SK-N-SH (cell line): Measurements from ENCODE around the gene KCNK5. TPM values are rescaled to one million over a fixed set of nuclear protein-coding genes. Genes with fewer than 3 reads are reported as not detected.

Experiments used
- CTCF ChIA-PET: fragments of 300-600, 350-600 bp; formaldehyde crosslinking; extraction: SDS; loops from one replicate; lab custom pipeline; 2021; lab: Yijun Ruan, JAX
- POLR2A ChIA-PET: fragments of 350-600 bp; sonication (Branson Sonifier 250); formaldehyde crosslinking; extraction: SDS; loops from one replicate; lab custom pipeline; 2020; ENCODE audit warnings: antibody characterized with exemption, inconsistent platforms; lab: Yijun Ruan, JAX
- DNase-seq: peaks from one replicate; pipeline ENCODE4 v3.0.0; 2012
- H2AFZ ChIP-seq: fragments of 200-600 bp; sonication (generic); 2 replicates; pipeline ENCODE4 v1.8.1; 2016; ENCODE audit warnings: antibody characterized with exemption, mild to moderate bottlenecking, low read depth
- H3F3A ChIP-seq: fragments of 200-600 bp; sonication (generic); replicated peaks from 2 replicates; pipeline ENCODE3; 2016; ENCODE audit warnings: antibody characterized with exemption, mild to moderate bottlenecking; ENCODE audit not compliant: insufficient read depth
- H3K27ac ChIP-seq, 2 experiments: fragments of 200-500 bp in 1 of 2; fragments of 200-600 bp in 1 of 2; sonication (Bioruptor generic) in 1 of 2; sonication (generic), shearing (Covaris generic) in 1 of 2; 2 replicates each; pipeline versions ENCODE4 v1.5.1 to v1.6.1; 2014 to 2016; ENCODE audit warnings: low read depth in 2 of 2, inconsistent platforms in 1 of 2, low read length in 1 of 2, mild to moderate bottlenecking in 1 of 2, mixed read lengths in 1 of 2
- H3K27me3 ChIP-seq: fragments of 200-600 bp; sonication (generic), shearing (Covaris generic); 2 replicates; pipeline ENCODE4 v1.6.1; 2016; ENCODE audit warnings: mixed run types; ENCODE audit not compliant: insufficient read depth
- H3K36me3 ChIP-seq, 2 experiments: fragments of 200-500 bp in 1 of 2; fragments of 200-600 bp in 1 of 2; sonication (Bioruptor generic) in 1 of 2; sonication (generic) in 1 of 2; replicated peaks in 1 of 2; 2 replicates each; pipeline versions ENCODE3 to v1.5.1; 2014 to 2016; ENCODE audit warnings: low read length in 1 of 2, mild to moderate bottlenecking in 1 of 2; ENCODE audit not compliant: insufficient read depth in 2 of 2, control insufficient read depth in 1 of 2
- H3K4me1 ChIP-seq, 2 experiments: fragments of 200-500 bp in 1 of 2; fragments of 200-600 bp in 1 of 2; sonication (Bioruptor generic) in 1 of 2; sonication (generic), shearing (Covaris generic) in 1 of 2; 2 replicates each; pipeline versions ENCODE4 v1.5.1 to v1.6.1; 2014 to 2016; ENCODE audit warnings: low read depth in 1 of 2, low read length in 1 of 2, mixed run types in 1 of 2; ENCODE audit not compliant: insufficient read depth in 2 of 2, control insufficient read depth in 1 of 2
- H3K4me2 ChIP-seq: fragments of 200-600 bp; sonication (generic), shearing (Covaris generic); 2 replicates; pipeline ENCODE4 v1.6.1; 2017; ENCODE audit warnings: mixed run types
- H3K4me3 ChIP-seq, 2 experiments: fragments of 200-500 bp in 1 of 2; fragments of 200-600 bp in 1 of 2; sonication (Bioruptor generic) in 1 of 2; sonication (generic), shearing (Covaris generic) in 1 of 2; 2 replicates each; pipeline versions ENCODE4 v1.5.1 to v1.8.1; 2014 to 2016; ENCODE audit warnings: low read depth in 2 of 2, inconsistent platforms in 1 of 2, low read length in 1 of 2, mild to moderate bottlenecking in 1 of 2, mixed read lengths in 1 of 2, moderate library complexity in 1 of 2
- H3K79me2 ChIP-seq: fragments of 200-600 bp; sonication (generic); 2 replicates; pipeline ENCODE4 v1.8.1; 2017; ENCODE audit warnings: mild to moderate bottlenecking; ENCODE audit not compliant: insufficient read depth
- H3K9ac ChIP-seq: fragments of 200-600 bp; sonication (generic); 2 replicates; pipeline ENCODE4 v1.6.1; 2017; ENCODE audit warnings: mixed run types
- H3K9me2 ChIP-seq: fragments of 200-600 bp; sonication (generic); 2 replicates; pipeline ENCODE4 v1.6.1; 2017; ENCODE audit warnings: mixed run types
- H3K9me3 ChIP-seq: fragments of 200-600 bp; sonication (generic); 2 replicates; pipeline ENCODE4 v1.6.1; 2017; ENCODE audit warnings: mixed run types, mild to moderate bottlenecking, moderate library complexity
- H4K20me1 ChIP-seq: fragments of 200-600 bp; sonication (generic); 2 replicates; pipeline ENCODE4 v1.6.1; 2017; ENCODE audit warnings: mild to moderate bottlenecking, mixed run types; ENCODE audit not compliant: insufficient read depth
- CHD2 ChIP-seq: fragments of 150-350 bp; IDR thresholded peaks from 2 replicates; pipeline ENCODE4 v1.6.1; 2018; ENCODE audit warnings: low read length; ENCODE audit not compliant: partially characterized antibody
- CTCF ChIP-seq: fragments of 200-600 bp; sonication (generic); IDR thresholded peaks from 2 replicates; pipeline ENCODE4 v1.6.1; 2017; ENCODE audit warnings: antibody characterized with exemption, mild to moderate bottlenecking, moderate library complexity
- ELF1 ChIP-seq: IDR thresholded peaks from 2 replicates; pipeline ENCODE4 v1.4.0; 2012
- EP300 ChIP-seq, 2 experiments: IDR thresholded peaks; 2 replicates each; pipeline versions ENCODE4 v1.4.0 to v1.6.1; 2012; ENCODE audit warnings: borderline replicate concordance in 1 of 2, low read depth in 1 of 2, low read length in 1 of 2
- GABPA ChIP-seq: IDR thresholded peaks from 2 replicates; pipeline ENCODE4 v1.4.0; 2012; ENCODE audit warnings: low read depth, mild to moderate bottlenecking
- GATA2 ChIP-seq: sonication (generic); formaldehyde crosslinking; IDR thresholded peaks from 2 replicates; pipeline ENCODE4 v1.5.0; 2020; ENCODE audit warnings: mild to moderate bottlenecking, missing genetic modification reagents
- MEF2A ChIP-seq: IDR thresholded peaks from 2 replicates; pipeline ENCODE4 v1.4.0; 2012; ENCODE audit warnings: low read depth, borderline replicate concordance
- RAD21 ChIP-seq: IDR thresholded peaks from 2 replicates; pipeline ENCODE4 v1.6.1; 2012; ENCODE audit warnings: mild to moderate bottlenecking, low read length
- RFX5 ChIP-seq: IDR thresholded peaks from 2 replicates; pipeline ENCODE4 v1.6.1; 2012; ENCODE audit warnings: mild to moderate bottlenecking, improper control_type of control experiment, low read length
- TEAD4 ChIP-seq: IDR thresholded peaks from 2 replicates; pipeline ENCODE4 v1.4.0; 2012; ENCODE audit warnings: mild to moderate bottlenecking, borderline replicate concordance; ENCODE audit not compliant: insufficient read depth
- YY1 ChIP-seq: IDR thresholded peaks from 2 replicates; pipeline ENCODE4 v1.4.0; 2012; ENCODE audit warnings: low read depth, mild to moderate bottlenecking
- whole genome bisulfite sequencing: methylation state at CpG from one replicate; pipeline ENCODE4 v1.1.6; 2017; ENCODE audit warnings: low lambda C conversion rate; 5-methylcytosine and 5-hydroxymethylcytosine counted together
- polyA plus RNA-seq, 3 experiments: library from polyadenylated mRNA; depleted of rRNA; stranded (reverse); fragments of >200 nt; gene quantifications; 2 replicates each; pipeline ENCODE4 v1.2.3, GENCODE V29; 2012

KCNK5 gene
- polyA plus RNA-seq, 1 of the 3 experiments (the other 2 are of a cell fraction): not detected

DNA sequence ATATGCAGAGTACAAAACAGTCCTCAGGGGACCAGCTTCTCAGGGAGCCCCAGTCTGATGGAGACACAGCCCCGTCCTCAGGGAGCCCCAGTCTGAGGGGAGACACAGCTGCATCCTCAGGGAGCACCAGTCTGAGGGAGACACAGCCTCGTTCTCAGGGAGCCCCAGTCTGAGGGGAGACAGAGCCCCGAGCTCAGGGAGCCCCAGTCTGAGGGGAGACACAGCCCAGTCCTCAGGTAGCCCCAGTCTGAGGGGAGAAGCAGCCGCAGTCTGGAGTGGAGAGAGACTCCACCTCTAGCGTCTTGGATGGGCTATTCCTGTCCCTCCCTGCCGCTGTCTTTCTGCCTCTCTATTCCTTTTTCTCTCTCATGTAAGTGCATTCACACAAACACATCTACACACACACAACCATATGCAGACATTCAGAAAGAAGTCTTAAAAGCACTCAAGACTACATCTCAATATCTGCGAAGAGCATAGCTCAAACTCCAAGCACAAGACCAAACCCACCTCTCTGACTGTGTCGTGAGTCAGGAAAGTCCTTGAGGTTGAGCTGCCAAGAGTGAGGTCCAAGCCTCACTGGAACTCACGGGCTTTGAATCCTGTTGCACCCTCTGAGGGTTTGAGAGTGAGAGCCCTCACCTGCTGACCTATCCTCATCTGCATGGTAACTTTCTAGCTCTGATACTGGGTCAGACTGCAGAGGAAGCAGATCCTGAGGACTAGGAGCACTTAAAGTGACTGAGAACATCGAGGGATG lies 61.2 kb downstream of the KCNK5 start:
- no peaks in the 10 kb centered on the region for H3K9me3 ChIP-seq
- no peak overlapping the region for H3K4me2 ChIP-seq
- H3K27ac ChIP-seq: no peak overlapping the region
- CTCF ChIA-PET: interaction anchor here (0.6 to 12.4 kb wide), 15 partner anchors 11 to 296 kb away, joined by 3 to 457 read pairs (median 5); no protein-coding TSS in a partner anchor
- no peak for DNase-seq
- H3K27me3 ChIP-seq: no peaks in the 10 kb centered on the region
- 42% methylated on average over 7 of the region's 10 CpGs for WGBS
- H4K20me1 ChIP-seq: no peaks in the 10 kb centered on the region
- no peak overlapping the region for H2AFZ ChIP-seq
- TF ChIP-seq RFX5 (no peak), MEF2A (no peak), RAD21 (no peak), EP300 (IDR thresholded peaks at IDR 0.05; ENCODE audit: borderline replicate concordance in 1 of 2, low read depth in 1 of 2, low read length in 1 of 2) (no peak), CHD2 (no peak), YY1 (no peak), GABPA (no peak), TEAD4 (no peak), GATA2 (no peak)
- no peaks in the 10 kb centered on the region; a peak in 1 of 4 replicates for H3K4me1 ChIP-seq
- H3K9ac ChIP-seq: no peak overlapping the region
- no peaks in the 10 kb centered on the region for H3K36me3 ChIP-seq
- H3K9me2 ChIP-seq: no peaks in the 10 kb centered on the region
- no peaks in the 10 kb centered on the region for H3K79me2 ChIP-seq
- no peaks in the 10 kb centered on the region for H3F3A ChIP-seq
- POLR2A ChIA-PET: no interaction called here
- no peak overlapping the region for H3K4me3 ChIP-seq

- ChIA-PET CTCF (interaction anchor here (0.8 to 12.4 kb wide), 28 partner anchors 9 to 303 kb away, joined by 3 to 457 read pairs (median 6); partner anchors contain the start of genes KCNK17 and KCNK5), POLR2A (no interaction called here)
- Histone ChIP-seq H3K9me2 (no peaks in the 10 kb centered on the region), H4K20me1 (no peaks in the 10 kb centered on the region), H2AFZ (no peak overlapping the region), H3K36me3 (no peaks in the 10 kb centered on the region), H3K4me1 (no peaks in the 10 kb centered on the region; a peak in 1 of 4 replicates), H3K27me3 (no peaks in the 10 kb centered on the region), H3F3A (no peaks in the 10 kb centered on the region), H3K9ac (no peak overlapping the region), H3K79me2 (no peaks in the 10 kb centered on the region), H3K4me2 (no peak overlapping the region), H3K4me3 (no peak overlapping the region), H3K9me3 (no peaks in the 10 kb centered on the region), H3K27ac (no peak overlapping the region)
- 90% methylated on average over 3 of the region's 5 CpGs for WGBS
- no peak for TF ChIP-seq CTCF
- no peak for TF ChIP-seq ELF1
- DNase-seq: no peak
Observed at GRCh38 chr6:39167321-39167720, 62.0 kb downstream of the KCNK5 start.
